Endothelial cell of umbilical vein (primary cell): ENCODE results near the gene PCDHGC3.

Experiments used
- CTCF ChIP-seq, 2 donors: IDR thresholded peaks; 1 replicate in 1 of 2; 2 replicates in 1 of 2; pipeline ENCODE4 v1.5.1; 2011; ENCODE audit warnings: low read length in 2 of 2, mild to moderate bottlenecking in 2 of 2, moderate library complexity in 2 of 2, control low read depth in 1 of 2, inconsistent platforms in 1 of 2, low read depth in 1 of 2; ENCODE audit not compliant: insufficient read depth in 1 of 2; ENCODE audit errors: extremely low read depth in 1 of 2
- EZH2 ChIP-seq: IDR thresholded peaks from 2 replicates; pipeline ENCODE4 v1.6.1; 2012; ENCODE audit warnings: borderline replicate concordance, low read depth, mild to moderate bottlenecking, moderate library complexity, low read length, inconsistent platforms; ENCODE audit not compliant: severe bottlenecking
- MYC ChIP-seq: IDR thresholded peaks from one replicate; pipeline ENCODE4 v1.6.1; 2011; ENCODE audit warnings: mild to moderate bottlenecking, low read depth, low read length
- POLR2A ChIP-seq: IDR thresholded peaks from 2 replicates; pipeline ENCODE4 v1.6.1; 2012; ENCODE audit warnings: low read depth, mild to moderate bottlenecking, control low read depth, low read length

GRCh38 chr5:141517880-141518617, 42.3 kb downstream of the PCDHGC3 start:
- TF ChIP-seq CTCF (IDR thresholded peaks at IDR 0.05; ENCODE audit: extremely low read depth in 1 of 2, insufficient read depth in 1 of 2, low read depth in 1 of 2, low read length in 2 of 2) = no peak
- TF ChIP-seq EZH2 = no peak
- TF ChIP-seq MYC = no peak
- TF ChIP-seq POLR2A = no peak
